OCI-M1 (cell line): ENCODE results near the gene NAXD.
"Not testable (repeated sequence)": the region's sequence is repeated elsewhere in the genome, so short reads cannot be mapped to it uniquely, and the experiment has no call there.

Experiments used
- DNase-seq: peaks from one replicate; lab custom pipeline; 2025; lab: John Stamatoyannopoulos, UW

The NAXD gene

DNA sequence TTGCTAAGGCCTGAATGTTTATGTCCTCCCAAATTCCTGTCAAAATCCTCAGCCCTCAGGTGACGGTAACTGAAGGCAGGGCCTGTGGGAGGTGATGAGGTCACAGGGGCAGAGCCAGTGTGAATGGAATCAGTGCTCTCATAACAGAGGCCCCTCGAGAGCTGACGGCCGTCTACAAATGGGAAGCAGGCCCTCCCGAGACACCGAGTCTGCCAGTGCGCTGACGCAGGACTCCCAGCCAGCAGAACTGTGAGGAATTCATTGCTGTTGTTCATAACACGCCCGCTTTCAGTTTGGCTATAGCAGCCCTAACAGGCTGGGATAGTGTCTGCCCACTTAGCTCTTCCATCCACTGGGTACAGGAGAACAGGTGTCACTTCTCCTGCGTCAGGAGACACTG, 49.3 kb downstream of the NAXD start:
- no peak for DNase-seq

- DNase-seq = no peak
Measured at GRCh38 chr13:110665491-110666254, 50.3 kb downstream of the NAXD start.

DNA sequence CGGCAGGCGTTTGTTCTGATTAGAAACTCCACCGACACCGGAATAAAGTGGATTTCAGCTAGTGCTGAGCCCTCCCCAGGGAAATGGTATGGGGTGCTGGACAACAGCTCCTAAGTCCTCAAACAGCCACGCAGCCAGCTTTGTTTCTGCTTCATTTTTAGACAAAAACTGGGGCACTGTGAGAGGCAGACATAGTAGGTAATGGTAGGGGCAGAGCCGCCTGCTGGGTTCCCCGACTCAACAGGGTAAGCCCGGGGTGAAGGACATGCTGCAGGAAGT, 50.8 kb downstream of the NAXD start:
- DNase-seq = no peak

GRCh38 chr13:110669036-110669435, 53.7 kb downstream of the NAXD start:
- DNase-seq = no peak

DNA sequence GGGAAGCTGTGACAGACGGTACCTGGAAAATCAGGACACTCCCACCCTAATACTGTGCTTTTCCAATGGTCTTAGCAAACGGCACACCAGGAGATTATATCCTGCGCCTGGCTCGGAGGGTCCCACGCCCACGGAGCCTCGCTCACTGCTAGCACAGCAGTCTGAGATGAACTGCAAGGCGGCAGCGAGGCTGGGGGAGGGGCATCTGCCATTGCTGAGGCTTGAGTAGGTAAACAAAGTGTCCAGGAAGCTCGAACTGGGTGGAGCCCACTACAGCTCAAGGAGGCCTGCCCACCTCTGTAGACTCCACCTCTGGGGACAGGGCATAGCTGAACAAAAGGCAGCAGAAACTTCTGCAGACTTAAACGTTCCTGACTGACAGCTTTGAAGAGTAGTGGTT, 54.5 kb downstream of the NAXD start:
- not testable (repeated sequence) for DNase-seq

DNA sequence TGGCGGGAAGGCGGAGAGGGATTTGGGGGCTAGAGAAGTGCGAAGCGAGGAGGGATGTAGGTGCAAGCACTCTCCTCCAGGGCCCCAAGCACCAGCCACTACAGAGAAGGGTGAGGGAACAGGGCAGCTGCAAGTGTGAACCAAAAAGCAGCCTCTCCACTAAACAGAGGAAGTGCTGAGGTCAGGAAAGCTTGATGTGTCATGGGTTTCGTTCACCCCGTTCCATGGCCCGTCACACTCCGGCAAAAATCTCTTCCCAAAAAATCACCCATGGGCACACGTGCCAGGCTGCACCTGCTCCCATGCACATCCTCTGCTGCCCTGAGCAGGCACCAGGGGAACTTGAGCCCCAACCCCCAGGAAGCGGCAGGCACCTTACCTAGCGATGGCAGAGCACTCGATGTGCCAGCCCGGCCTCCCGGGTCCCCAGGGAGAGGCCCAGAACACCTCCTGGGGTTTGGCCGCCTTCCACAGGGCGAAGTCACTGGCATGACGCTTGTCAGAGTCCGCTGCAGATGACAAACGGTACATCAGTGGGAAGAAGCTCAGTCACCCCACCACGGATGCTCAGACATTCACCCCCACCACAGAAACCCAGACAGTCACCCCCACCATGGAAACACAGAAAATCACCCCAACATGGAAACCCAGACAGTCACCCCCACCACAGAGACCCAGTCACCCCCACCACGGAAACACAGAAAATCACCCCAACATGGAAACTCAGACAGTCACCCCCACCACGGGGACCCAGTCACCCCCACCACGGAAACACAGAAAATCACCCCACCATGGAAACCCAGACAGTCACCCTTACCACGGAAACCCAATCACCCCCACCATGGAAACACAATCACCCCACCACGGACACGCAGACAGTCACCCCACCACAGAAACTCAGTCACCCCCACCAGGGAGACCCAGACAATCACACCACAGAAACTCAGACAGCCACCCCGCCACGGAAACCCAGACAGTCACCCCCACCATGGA, 61.5 kb downstream of the NAXD start:
- no peak for DNase-seq

GRCh38 chr13:110677731-110678545, 62.6 kb downstream of the NAXD start:
- DNase-seq = no peak

DNA sequence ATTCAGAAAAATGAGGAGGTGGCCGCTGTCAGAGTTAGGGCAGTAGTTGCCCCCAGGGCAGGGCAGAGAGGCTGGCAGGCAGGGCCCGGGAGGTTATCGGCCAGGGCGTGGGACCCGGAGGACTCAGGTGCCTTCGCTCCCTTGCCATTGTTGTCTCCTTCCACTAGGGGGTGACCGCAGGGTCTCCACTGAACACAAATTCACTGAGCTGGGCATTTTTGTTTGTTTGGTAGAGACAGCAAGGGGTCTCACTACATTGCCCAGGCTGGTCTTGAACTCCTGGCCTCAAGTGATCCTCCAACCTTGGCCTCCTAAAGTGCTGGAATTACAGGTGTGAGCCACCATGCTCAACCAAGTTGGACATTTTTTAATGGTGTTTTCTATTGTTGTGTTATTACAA, 65.5 kb downstream of the NAXD start:
- peak; percentile 7 for DNase-seq

DNA sequence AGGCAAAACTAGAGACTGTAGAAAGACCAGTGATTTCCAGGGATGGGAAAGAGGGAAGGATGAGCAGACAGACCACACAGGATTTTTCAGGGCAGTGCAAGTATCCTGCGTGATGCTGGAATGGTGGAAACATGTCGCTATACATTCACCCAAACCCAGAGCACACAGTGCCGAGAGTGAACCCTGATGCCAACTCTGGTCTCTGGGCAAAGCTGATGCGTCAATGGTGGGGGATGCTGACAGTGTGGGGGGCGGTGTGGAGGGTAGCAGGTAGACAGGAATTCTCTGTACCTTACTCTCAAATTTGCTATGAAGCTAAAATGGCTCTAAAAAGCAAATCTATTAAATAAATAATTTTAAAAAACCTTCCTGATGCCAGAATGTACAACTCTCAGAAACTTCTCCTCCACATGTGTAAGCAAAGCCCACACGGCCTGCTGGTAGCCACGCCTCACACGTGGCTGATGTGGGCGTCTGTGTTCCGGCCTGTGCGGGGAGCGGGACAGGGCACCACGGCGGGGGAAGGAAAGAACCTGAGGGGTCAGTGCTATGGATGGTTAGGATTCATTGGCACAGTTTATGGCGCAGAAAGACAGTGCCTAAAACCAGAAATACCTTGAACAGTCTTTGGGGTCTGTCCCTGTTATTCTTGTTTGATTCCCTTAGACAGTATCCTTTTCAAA, 66.7 kb downstream of the NAXD start:
- DNase-seq = no peak

- DNase-seq = no peak
Measured at GRCh38 chr13:110682746-110683145, 67.4 kb downstream of the NAXD start.

GRCh38 chr13:110683203-110683883, 68.0 kb downstream of the NAXD start:
- peak; percentile 22 for DNase-seq

GRCh38 chr13:110683921-110684320, 68.6 kb downstream of the NAXD start:
- DNase-seq = no peak

- DNase-seq = no peak
Measured at GRCh38 chr13:110684388-110685056, 69.2 kb downstream of the NAXD start.

DNA sequence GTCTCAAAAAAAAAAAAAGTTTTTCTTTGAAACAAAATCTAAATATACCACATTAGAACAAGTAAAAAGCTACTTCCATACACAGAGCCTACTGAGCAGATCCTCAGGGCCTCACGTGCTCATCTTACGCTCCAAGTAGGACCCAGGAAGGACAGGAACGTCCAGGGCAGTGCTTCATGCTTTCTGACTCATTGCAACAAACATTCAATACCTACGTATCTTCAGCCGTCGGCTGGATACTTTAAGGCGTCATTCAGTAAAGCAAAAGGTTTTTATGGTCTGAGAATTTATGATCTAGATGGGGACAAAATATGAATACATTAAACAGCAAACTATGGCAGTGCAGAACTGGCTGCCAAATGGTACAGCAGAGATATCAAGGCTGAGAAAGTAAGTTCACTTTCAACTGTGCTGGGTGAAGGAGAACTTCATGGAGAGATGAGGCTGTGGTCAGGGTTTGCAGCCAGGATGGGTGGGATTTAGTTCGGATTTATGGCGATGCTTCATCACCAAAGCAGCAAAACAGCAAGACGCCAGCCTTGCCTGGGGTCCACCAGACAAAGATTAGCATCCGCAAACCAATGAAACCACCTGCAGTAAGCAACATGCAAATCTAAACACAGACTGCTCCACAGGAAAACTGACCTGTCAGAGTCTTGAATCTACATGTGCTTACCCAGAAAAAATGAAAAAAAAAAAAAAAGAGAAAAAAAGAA, 70.1 kb downstream of the NAXD start:
- DNase-seq = no peak

DNA sequence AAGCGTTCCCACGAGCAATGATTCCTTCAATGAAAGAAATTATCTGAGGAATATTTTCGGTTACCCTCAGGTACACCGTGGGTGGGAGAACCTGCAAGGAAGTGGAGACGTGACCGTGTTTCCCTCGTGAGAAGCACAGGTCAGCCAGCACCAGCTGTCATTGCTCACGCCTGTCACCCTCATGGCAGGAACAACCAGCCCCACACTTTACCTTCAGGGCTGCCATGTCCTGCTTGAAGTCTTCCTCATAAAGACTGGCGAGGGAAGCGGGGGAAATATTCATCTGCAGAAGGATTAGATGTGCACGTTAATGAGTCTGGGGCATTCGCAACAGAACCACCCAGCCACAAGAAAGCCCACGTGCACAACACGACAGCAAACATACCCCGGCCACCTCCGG, 72.4 kb downstream of the NAXD start:
- DNase-seq = no peak

GRCh38 chr13:110689041-110689440, 73.7 kb downstream of the NAXD start:
- no peak for DNase-seq
